Measurements from ENCODE around the gene ADCY2. TPM values are rescaled to one million over a fixed set of nuclear protein-coding genes. Genes with fewer than 3 reads are reported as not detected.

Gene ADCY2
- polyA plus RNA-seq, 1 donor (not counting 4 experiments of a cell fraction or from before 2014, with no cell fraction given) = 0.13 TPM

DNA sequence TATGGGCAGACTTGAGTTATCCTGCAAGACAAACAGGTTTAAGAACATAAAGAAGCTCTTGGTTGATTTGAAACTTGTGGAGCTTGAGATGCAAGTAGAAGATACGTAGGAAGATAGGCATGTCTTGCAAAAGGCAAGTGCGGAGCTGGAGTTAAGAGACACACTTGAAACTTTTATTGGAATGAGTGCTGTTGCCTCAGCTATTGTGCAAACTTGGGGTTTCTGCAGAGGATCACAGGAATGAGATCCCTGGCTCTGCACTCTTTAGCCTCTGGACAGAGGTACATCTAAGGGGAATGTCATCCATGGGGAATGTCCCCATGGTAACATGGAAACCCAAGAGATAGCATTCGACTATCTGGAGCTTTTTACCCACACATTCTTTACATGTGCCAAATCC, 121.1 kb downstream of the ADCY2 start:
- H3K9me3 ChIP-seq (ENCODE audit: control insufficient read depth, low read depth, low read length) = no peaks in the 10 kb centered on the region
- no peak overlapping the region for H3K4me3 ChIP-seq (ENCODE audit: control insufficient read depth in 2 of 3, extremely low read depth in 1 of 3, insufficient read depth in 2 of 3, low read depth in 1 of 3, low read length in 3 of 3)
- H3K36me3 ChIP-seq (ENCODE audit: control insufficient read depth in 2 of 2, extremely low read depth in 1 of 2, insufficient read depth in 2 of 2, low read length in 2 of 2) = no peaks in the 10 kb centered on the region
- no peaks in the 10 kb centered on the region for H3K79me2 ChIP-seq (ENCODE audit: control insufficient read depth, insufficient read depth, low read length)
- TF ChIP-seq, protein P1, sequence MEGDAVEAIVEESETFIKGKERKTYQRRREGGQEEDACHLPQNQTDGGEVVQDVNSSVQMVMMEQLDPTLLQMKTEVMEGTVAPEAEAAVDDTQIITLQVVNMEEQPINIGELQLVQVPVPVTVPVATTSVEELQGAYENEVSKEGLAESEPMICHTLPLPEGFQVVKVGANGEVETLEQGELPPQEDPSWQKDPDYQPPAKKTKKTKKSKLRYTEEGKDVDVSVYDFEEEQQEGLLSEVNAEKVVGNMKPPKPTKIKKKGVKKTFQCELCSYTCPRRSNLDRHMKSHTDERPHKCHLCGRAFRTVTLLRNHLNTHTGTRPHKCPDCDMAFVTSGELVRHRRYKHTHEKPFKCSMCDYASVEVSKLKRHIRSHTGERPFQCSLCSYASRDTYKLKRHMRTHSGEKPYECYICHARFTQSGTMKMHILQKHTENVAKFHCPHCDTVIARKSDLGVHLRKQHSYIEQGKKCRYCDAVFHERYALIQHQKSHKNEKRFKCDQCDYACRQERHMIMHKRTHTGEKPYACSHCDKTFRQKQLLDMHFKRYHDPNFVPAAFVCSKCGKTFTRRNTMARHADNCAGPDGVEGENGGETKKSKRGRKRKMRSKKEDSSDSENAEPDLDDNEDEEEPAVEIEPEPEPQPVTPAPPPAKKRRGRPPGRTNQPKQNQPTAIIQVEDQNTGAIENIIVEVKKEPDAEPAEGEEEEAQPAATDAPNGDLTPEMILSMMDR (optimal IDR thresholded peaks at IDR 0.05 in 1 of 3, IDR thresholded peaks at IDR 0.05 in 1 of 3, conservative IDR thresholded peaks at IDR 0.05 in 1 of 3; ENCODE audit: extremely low read depth in 1 of 3, insufficient read depth in 2 of 3, low read length in 3 of 3) = no peak
- no peak for TF ChIP-seq EZH2 (IDR thresholded peaks at IDR 0.05; ENCODE audit: low read length)
- H3K4me2 ChIP-seq (ENCODE audit: control insufficient read depth, extremely low read depth, insufficient read depth, low read depth, low read length) = no peak overlapping the region
- no peaks in the 10 kb centered on the region for H3K4me1 ChIP-seq (ENCODE audit: control insufficient read depth, extremely low read depth, insufficient read depth, low read length)
- no peaks in the 10 kb centered on the region for H3K27me3 ChIP-seq (ENCODE audit: control insufficient read depth, extremely low read depth, insufficient read depth, low read length)
- H3K9me1 ChIP-seq (ENCODE audit: control insufficient read depth, extremely low read depth, insufficient read depth, low read length) = no peaks in the 10 kb centered on the region
- FAIRE-seq (no peak), DNase-seq (ENCODE audit: low read depth, low spot score) (no peak)
- no peak overlapping the region for H3K27ac ChIP-seq (ENCODE audit: control insufficient read depth, insufficient read depth, low read length)
- dilution Hi-C loops (cut with MboI; ENCODE audit: extremely low pct_ligation_motif_present, low sequenced_read_pairs) = no loop called here
- H2AFZ ChIP-seq (ENCODE audit: control insufficient read depth, low read length) = no peak overlapping the region
- no peak overlapping the region for H3K9ac ChIP-seq (ENCODE audit: control insufficient read depth, extremely low read depth, insufficient read depth, low read length)
- H4K20me1 ChIP-seq (ENCODE audit: control insufficient read depth, extremely low read depth, insufficient read depth, low read length) = no peaks in the 10 kb centered on the region

DNA sequence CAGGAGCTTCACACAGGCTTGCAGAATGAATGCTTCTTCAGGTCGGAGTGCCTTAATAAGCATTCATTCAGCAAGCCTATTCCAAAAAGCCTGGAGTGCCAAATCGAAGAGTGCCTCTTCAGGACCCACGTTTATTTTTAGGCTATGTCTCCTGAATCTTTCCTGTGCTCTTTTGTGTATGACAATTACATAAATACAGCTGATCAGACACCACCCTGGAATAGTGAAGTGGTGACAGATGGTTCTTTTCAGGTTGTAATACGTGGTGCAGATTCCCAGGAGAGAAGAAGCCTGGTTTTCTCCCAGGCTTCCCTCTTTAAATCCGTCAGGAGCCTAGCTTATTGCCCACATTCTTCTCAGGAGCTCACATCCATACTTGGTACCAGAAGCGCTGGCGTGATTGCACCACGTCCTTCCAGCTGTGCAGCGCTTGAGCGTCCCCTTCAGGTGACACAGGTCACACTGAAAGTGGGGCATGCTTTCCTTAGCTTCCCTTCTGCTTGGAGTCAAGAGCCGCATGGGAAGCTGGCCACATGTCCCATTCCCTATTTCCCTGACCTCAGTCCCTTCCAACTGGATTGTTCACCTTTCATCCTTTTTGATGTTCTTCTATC, 123.1 kb downstream of the ADCY2 start:
- H3K27me3 ChIP-seq (ENCODE audit: control insufficient read depth, extremely low read depth, insufficient read depth, low read length) = no peaks in the 10 kb centered on the region
- H3K9ac ChIP-seq (ENCODE audit: control insufficient read depth, extremely low read depth, insufficient read depth, low read length) = no peak overlapping the region
- DNase-seq (ENCODE audit: low read depth, low spot score) (no peak), FAIRE-seq (no peak)
- H3K4me3 ChIP-seq (ENCODE audit: control insufficient read depth in 2 of 3, extremely low read depth in 1 of 3, insufficient read depth in 2 of 3, low read depth in 1 of 3, low read length in 3 of 3) = no peak overlapping the region
- no peak overlapping the region for H2AFZ ChIP-seq (ENCODE audit: control insufficient read depth, low read length)
- H3K4me1 ChIP-seq (ENCODE audit: control insufficient read depth, extremely low read depth, insufficient read depth, low read length) = no peaks in the 10 kb centered on the region
- H3K36me3 ChIP-seq (ENCODE audit: control insufficient read depth in 2 of 2, extremely low read depth in 1 of 2, insufficient read depth in 2 of 2, low read length in 2 of 2) = no peaks in the 10 kb centered on the region
- H3K79me2 ChIP-seq (ENCODE audit: control insufficient read depth, insufficient read depth, low read length) = no peaks in the 10 kb centered on the region
- no peak overlapping the region for H3K4me2 ChIP-seq (ENCODE audit: control insufficient read depth, extremely low read depth, insufficient read depth, low read depth, low read length)
- no peak overlapping the region for H3K27ac ChIP-seq (ENCODE audit: control insufficient read depth, insufficient read depth, low read length)
- no peaks in the 10 kb centered on the region for H3K9me3 ChIP-seq (ENCODE audit: control insufficient read depth, low read depth, low read length)
- dilution Hi-C loops (cut with MboI; ENCODE audit: extremely low pct_ligation_motif_present, low sequenced_read_pairs) = no loop called here
- TF ChIP-seq, protein P1 (optimal IDR thresholded peaks at IDR 0.05 in 1 of 3, IDR thresholded peaks at IDR 0.05 in 1 of 3, conservative IDR thresholded peaks at IDR 0.05 in 1 of 3; ENCODE audit: extremely low read depth in 1 of 3, insufficient read depth in 2 of 3, low read length in 3 of 3) = peak in 2 of 3 experiments; percentile 8 to 19
- TF ChIP-seq EZH2 (IDR thresholded peaks at IDR 0.05; ENCODE audit: low read length) = no peak
- H3K9me1 ChIP-seq (ENCODE audit: control insufficient read depth, extremely low read depth, insufficient read depth, low read length) = no peaks in the 10 kb centered on the region
- H4K20me1 ChIP-seq (ENCODE audit: control insufficient read depth, extremely low read depth, insufficient read depth, low read length) = no peaks in the 10 kb centered on the region

Data from keratinocyte (primary cell).